Measurements from ENCODE around the gene CES1. TPM values are rescaled to one million over a fixed set of nuclear protein-coding genes. Genes with fewer than 3 reads are reported as not detected.
"Not testable (repeated sequence)": the region's sequence is repeated elsewhere in the genome, so short reads cannot be mapped to it uniquely, and the experiment has no call there.

Gene CES1
- total RNA-seq, 1 donor from 2014 or later, result not detected

DNA sequence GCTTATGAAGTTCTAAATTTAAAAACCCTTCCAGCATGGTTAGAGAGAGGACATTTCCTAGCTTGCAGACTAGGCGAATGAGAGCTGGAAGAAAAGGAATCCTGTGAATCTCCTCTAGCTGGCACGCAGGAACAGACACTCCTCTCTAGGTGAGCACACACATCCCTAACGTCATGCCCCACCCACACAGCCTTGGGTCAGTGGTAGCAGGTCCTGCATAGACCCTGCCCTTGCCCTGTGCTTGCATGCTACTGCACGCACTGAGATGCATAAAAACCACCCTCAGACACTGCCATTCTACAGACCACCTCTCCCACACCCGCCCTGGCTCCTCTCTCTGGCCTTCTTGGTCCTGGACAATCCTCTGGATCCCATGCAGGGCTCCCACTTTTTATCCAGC, 23.5 kb downstream of the CES1 start:
- Mint-ChIP-seq H3K27me3 (ENCODE audit: insufficient read depth) (peaks cover 3% of the 10 kb centered on the region), H3K4me1 (ENCODE audit: low read depth) (no peaks in the 10 kb centered on the region), H3K27ac (no peak overlapping the region), H3K36me3 (ENCODE audit: low read depth) (no peaks in the 10 kb centered on the region), H3K9me3 (no peaks in the 10 kb centered on the region), H3K4me3 (no peak overlapping the region)
- DNase-seq (ENCODE audit: low spot score), result no peak
- intact Hi-C loops (cut with micrococcal nuclease), result no loop called here

DNA sequence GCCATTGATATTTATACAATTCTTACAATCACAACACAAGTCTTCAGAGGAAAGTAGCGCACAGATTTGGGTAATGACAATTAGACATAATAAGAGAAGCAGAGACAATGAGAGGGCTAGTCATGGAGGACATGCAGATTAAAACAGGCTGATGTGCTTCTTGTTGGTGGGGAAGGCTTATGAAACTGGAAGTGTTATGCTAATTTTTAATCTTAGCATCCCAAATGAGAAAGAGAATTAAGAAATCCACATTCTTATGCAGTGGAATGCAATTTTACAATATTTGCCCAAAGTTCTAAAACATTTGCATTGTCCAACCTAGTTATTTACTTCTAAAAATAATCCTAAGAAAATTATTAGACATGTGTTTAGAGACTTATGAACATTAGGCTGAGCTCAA, 24.6 kb downstream of the CES1 start:
- H3K36me3 Mint-ChIP-seq (ENCODE audit: low read depth); intact Hi-C loops (cut with micrococcal nuclease); DNase-seq (ENCODE audit: low spot score); H3K9me3 Mint-ChIP-seq; H3K4me1 Mint-ChIP-seq (ENCODE audit: low read depth); H3K4me3 Mint-ChIP-seq; H3K27ac Mint-ChIP-seq; H3K27me3 Mint-ChIP-seq (ENCODE audit: insufficient read depth): not testable (repeated sequence)

DNA sequence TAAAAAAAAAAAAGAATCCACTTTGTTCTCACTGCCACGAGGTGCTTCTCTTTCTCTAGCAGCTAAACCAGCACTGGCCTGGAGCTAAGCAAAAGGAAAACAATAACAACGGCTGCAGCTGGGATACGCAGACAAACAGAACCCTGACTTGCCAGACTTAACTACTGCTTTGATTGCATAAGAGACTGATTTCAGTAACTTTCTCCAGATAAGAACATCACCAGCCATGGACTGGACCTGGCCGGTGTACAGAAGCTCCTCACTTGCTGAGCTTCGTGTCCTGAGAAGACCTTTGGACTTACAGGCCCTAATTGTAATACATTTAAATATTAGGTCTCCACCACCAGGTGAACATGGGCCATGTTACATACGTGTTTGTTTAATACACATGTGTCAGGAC, 27.8 kb downstream of the CES1 start:
- H3K9me3 Mint-ChIP-seq; H3K36me3 Mint-ChIP-seq (ENCODE audit: low read depth); DNase-seq (ENCODE audit: low spot score); intact Hi-C loops (cut with micrococcal nuclease); H3K4me1 Mint-ChIP-seq (ENCODE audit: low read depth); H3K4me3 Mint-ChIP-seq; H3K27me3 Mint-ChIP-seq (ENCODE audit: insufficient read depth); H3K27ac Mint-ChIP-seq: not testable (repeated sequence)

DNA sequence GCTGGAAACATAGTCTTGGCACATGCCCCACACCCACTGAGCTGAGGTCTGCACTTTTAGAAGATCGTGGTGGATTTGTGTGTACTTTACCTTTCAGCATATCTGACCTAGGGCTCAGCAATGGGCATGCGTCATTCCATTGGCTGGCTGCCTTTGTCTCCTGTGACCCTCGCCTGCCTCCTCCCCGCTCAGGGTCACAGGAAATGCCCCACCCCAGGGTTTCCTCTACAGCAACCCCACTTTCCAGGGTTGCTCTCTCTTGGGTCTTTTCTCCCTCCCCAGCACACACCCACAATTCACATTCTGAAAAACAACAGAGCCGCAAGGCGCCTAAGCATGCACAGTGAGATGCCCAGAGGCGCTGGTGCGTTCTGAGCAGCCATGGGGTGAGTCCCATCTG, 29.2 kb downstream of the CES1 start:
- H3K9me3 Mint-ChIP-seq; H3K27ac Mint-ChIP-seq; DNase-seq (ENCODE audit: low spot score); H3K36me3 Mint-ChIP-seq (ENCODE audit: low read depth); H3K4me3 Mint-ChIP-seq; H3K27me3 Mint-ChIP-seq (ENCODE audit: insufficient read depth); intact Hi-C loops (cut with micrococcal nuclease); H3K4me1 Mint-ChIP-seq (ENCODE audit: low read depth): not testable (repeated sequence)

DNA sequence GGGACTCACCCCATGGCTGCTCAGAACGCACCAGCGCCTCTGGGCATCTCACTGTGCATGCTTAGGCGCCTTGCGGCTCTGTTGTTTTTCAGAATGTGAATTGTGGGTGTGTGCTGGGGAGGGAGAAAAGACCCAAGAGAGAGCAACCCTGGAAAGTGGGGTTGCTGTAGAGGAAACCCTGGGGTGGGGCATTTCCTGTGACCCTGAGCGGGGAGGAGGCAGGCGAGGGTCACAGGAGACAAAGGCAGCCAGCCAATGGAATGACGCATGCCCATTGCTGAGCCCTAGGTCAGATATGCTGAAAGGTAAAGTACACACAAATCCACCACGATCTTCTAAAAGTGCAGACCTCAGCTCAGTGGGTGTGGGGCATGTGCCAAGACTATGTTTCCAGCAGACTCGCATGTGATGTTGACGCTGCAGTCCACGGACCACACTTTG, 39.9 kb downstream of the CES1 start:
- H3K27ac Mint-ChIP-seq; H3K4me3 Mint-ChIP-seq; H3K4me1 Mint-ChIP-seq (ENCODE audit: low read depth); H3K27me3 Mint-ChIP-seq (ENCODE audit: insufficient read depth); DNase-seq (ENCODE audit: low spot score); H3K9me3 Mint-ChIP-seq; H3K36me3 Mint-ChIP-seq (ENCODE audit: low read depth); intact Hi-C loops (cut with micrococcal nuclease): not testable (repeated sequence)

DNA sequence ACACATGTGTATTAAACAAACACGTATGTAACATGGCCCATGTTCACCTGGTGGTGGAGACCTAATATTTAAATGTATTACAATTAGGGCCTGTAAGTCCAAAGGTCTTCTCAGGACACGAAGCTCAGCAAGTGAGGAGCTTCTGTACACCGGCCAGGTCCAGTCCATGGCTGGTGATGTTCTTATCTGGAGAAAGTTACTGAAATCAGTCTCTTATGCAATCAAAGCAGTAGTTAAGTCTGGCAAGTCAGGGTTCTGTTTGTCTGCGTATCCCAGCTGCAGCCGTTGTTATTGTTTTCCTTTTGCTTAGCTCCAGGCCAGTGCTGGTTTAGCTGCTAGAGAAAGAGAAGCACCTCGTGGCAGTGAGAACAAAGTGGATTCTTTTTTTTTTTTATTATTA, 41.4 kb downstream of the CES1 start:
- intact Hi-C loops (cut with micrococcal nuclease); H3K9me3 Mint-ChIP-seq; H3K27me3 Mint-ChIP-seq (ENCODE audit: insufficient read depth); H3K36me3 Mint-ChIP-seq (ENCODE audit: low read depth); DNase-seq (ENCODE audit: low spot score); H3K4me1 Mint-ChIP-seq (ENCODE audit: low read depth); H3K4me3 Mint-ChIP-seq; H3K27ac Mint-ChIP-seq: not testable (repeated sequence)

DNA sequence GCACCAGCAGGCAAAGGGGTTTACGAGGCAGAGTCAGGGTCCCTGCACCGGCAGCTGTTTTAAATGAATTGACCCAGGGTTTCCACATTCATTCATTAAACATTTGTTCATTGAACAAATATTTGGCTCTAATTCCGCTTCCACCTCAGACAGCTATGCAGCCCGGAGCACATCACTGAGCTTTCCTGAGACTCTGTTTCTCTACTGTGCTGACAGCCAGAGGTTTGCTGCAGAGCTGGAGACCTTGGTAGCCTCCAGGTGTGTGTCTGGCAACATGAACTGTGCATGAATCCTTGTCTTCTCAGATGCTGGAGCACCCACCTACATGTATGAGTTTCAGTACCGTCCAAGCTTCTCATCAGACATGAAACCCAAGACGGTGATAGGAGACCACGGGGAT, 42.7 kb downstream of the CES1 start:
- DNase-seq (ENCODE audit: low spot score); H3K4me3 Mint-ChIP-seq; H3K9me3 Mint-ChIP-seq; H3K27ac Mint-ChIP-seq; intact Hi-C loops (cut with micrococcal nuclease); H3K4me1 Mint-ChIP-seq (ENCODE audit: low read depth); H3K27me3 Mint-ChIP-seq (ENCODE audit: insufficient read depth); H3K36me3 Mint-ChIP-seq (ENCODE audit: low read depth): not testable (repeated sequence)

DNA sequence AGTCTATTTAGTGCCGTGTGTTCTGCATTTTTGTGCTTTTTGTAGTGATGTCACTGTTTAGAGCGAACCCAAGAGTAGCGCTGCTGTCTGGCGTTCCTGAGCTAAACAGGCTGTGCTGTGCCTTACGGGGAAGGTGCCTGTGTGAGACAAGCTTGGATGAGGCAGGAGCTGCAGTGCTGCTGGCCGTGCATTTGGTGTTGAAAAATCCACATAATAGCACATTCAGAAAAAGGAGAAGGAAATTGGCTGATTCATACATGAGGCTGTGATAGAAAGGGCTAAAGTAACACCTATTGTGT, 50.2 kb downstream of the CES1 start:
- H3K27me3 Mint-ChIP-seq (ENCODE audit: insufficient read depth); intact Hi-C loops (cut with micrococcal nuclease); H3K27ac Mint-ChIP-seq: not testable (repeated sequence)

DNA sequence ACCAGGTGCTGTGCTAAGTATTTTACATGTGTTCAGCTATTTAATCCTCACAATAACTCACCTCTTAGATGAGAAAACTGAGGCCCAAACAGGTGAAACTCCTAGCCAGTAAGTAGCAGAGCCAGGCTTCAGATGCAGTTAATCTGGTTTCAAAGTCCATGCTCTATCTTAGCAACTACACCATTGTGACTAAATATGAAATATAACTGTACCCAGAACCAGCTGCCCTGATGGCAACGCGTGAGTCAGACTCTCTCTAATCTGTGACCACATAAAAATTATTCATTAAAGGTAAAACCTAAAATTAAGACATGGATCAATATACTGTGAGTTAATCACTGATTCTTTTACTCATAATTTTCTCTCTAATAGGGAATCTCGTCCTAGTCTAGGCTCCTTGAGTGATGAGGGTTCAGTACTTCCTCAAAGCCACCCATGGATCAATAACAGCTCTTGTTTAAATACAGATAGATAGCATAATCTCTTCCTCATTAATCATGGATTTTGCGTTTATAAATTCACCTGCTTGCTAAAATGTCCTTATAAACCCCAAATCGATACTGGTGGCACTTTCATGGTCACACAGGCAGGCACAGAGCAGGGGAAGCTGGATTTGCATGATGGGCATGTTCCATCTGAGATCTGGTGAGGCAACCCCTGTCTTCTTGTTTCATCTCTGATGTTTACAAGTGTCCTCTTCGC, 50.7 kb downstream of the CES1 start:
- H3K4me1 Mint-ChIP-seq (ENCODE audit: low read depth); H3K9me3 Mint-ChIP-seq; H3K27me3 Mint-ChIP-seq (ENCODE audit: insufficient read depth); H3K27ac Mint-ChIP-seq; DNase-seq (ENCODE audit: low spot score); intact Hi-C loops (cut with micrococcal nuclease); H3K4me3 Mint-ChIP-seq; H3K36me3 Mint-ChIP-seq (ENCODE audit: low read depth): not testable (repeated sequence)

More for the DNA sequence above, 50.2 kb downstream of the CES1 start:
- H3K36me3 Mint-ChIP-seq (ENCODE audit: low read depth); DNase-seq (ENCODE audit: low spot score); H3K4me3 Mint-ChIP-seq; H3K4me1 Mint-ChIP-seq (ENCODE audit: low read depth); H3K9me3 Mint-ChIP-seq: not testable (repeated sequence)

DNA sequence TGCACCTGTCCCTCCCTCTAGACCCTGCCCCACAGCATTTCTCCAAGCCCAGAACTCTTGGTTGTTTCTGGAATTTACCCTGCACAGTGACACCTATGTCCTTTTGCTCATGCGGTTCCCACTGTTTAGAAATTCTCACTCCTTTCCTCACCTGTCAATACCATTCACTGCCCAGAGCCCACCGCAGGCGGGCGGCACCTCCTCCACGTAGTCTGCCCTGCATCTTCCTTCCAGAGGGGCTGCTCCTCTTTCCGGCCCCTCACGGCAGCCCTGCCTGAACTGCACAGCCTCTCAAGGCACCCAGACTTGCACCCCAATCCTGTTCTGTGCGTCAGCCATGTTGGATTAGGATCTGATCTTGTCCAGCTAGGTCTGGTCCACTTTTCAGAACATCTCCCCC, 51.4 kb downstream of the CES1 start:
- H3K27me3 Mint-ChIP-seq (ENCODE audit: insufficient read depth); H3K36me3 Mint-ChIP-seq (ENCODE audit: low read depth); DNase-seq (ENCODE audit: low spot score); H3K4me1 Mint-ChIP-seq (ENCODE audit: low read depth); H3K9me3 Mint-ChIP-seq; H3K27ac Mint-ChIP-seq; intact Hi-C loops (cut with micrococcal nuclease); H3K4me3 Mint-ChIP-seq: not testable (repeated sequence)

DNA sequence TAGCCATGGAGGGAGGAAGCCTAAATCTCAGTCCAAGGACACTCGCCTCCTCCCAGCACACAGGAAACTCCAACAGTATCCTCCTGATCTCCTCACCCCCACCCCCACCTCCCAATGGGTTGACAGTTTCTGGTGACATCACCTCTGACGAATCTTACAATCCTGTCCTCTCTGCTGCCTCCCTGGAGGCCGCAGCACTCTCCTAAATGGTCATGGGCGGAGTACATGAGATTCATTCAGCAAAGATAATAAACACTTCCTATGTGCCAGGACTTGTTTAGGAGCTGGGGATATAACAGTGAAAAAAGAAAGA, 52.8 kb downstream of the CES1 start:
- H3K36me3 Mint-ChIP-seq (ENCODE audit: low read depth); DNase-seq (ENCODE audit: low spot score); H3K4me3 Mint-ChIP-seq; H3K9me3 Mint-ChIP-seq; H3K27ac Mint-ChIP-seq; H3K4me1 Mint-ChIP-seq (ENCODE audit: low read depth); H3K27me3 Mint-ChIP-seq (ENCODE audit: insufficient read depth); intact Hi-C loops (cut with micrococcal nuclease): not testable (repeated sequence)

DNA sequence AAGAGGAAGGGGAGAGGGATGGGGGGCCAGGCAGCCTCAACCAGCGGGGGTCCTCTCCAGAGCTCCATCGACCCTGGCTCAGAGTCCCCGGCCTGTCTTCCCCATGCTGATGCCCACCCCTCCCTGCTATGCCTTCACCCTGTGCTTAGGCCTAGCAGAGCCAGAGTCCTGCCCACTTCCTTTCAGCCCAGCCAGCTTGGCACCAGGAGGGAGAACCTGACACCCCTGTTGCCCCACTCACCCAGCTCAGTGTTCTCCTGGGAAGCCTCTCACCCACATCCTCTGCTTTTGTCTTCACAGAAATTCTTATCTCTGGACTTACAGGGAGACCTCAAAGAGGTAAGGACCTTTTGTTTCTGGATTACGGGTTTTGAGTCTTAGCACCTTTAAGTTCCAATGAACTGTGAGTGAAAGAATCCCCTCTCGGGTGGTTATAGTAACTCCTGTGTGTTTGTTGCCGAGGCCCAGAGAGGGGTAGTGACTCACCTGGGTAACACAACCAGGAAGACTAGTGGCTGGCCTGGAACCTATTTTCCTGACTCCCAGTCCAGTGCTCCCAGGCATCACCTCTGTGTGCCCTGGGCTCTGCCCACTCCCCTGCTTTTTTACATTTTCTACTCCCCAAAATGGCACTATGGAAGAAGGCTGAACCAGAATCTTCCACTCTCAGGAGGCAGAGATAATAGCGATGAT, 53.3 kb downstream of the CES1 start:
- Mint-ChIP-seq H3K9me3 (no peaks in the 10 kb centered on the region), H3K27me3 (ENCODE audit: insufficient read depth) (no peaks in the 10 kb centered on the region), H3K27ac (no peak overlapping the region), H3K4me3 (no peak overlapping the region), H3K4me1 (ENCODE audit: low read depth) (no peaks in the 10 kb centered on the region), H3K36me3 (ENCODE audit: low read depth) (no peaks in the 10 kb centered on the region)
- intact Hi-C loops (cut with micrococcal nuclease), result no loop called here
- no peak for DNase-seq (ENCODE audit: low spot score)

DNA sequence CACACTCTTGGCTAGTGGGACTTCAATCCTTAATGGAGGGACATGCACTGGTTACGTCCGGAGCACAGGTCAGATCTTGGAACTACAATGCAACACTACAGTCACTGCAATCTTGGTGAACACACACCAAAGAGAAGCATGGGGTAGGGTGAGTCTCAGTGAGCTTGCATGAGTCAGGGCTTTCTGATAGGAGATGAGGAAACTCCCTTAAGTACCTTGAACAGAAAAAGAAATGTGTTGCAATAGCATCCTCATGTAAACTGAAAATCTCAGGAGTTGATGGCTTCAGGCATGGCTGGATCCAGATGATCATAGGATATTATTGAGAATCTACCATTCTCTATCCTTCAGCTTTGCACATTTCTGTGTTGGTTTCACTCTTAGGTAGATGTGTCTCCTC, 54.1 kb downstream of the CES1 start:
- Mint-ChIP-seq H3K4me3 (no peak overlapping the region), H3K36me3 (ENCODE audit: low read depth) (no peaks in the 10 kb centered on the region), H3K9me3 (no peaks in the 10 kb centered on the region), H3K4me1 (ENCODE audit: low read depth) (no peaks in the 10 kb centered on the region), H3K27me3 (ENCODE audit: insufficient read depth) (no peaks in the 10 kb centered on the region), H3K27ac (no peak overlapping the region)
- no peak for DNase-seq (ENCODE audit: low spot score)
- intact Hi-C loops (cut with micrococcal nuclease), result no loop called here

DNA sequence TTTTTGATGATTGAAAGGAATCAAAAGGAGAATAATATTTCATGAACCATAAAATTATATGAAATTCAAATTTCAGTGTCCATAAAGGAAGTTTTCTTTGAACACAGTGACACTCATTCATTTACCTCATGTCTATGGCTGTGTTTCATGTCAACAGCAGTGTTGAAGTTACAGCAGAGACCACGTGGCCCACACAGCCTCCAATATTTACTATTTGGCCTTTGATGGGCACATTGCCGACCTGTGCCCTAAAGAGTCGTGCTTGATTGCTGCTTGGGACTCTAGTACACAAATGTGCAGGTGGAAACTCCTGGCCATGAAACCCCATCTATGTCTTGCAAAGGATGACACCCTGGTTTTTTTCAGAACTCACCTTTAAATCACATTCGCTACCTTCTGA, 57.0 kb downstream of the CES1 start:
- no peak for DNase-seq (ENCODE audit: low spot score)
- no peaks in the 10 kb centered on the region for H3K9me3 Mint-ChIP-seq
- no peaks in the 10 kb centered on the region for H3K4me1 Mint-ChIP-seq (ENCODE audit: low read depth)
- intact Hi-C loops (cut with micrococcal nuclease), result no loop called here
- H3K27me3 Mint-ChIP-seq (ENCODE audit: insufficient read depth), result no peaks in the 10 kb centered on the region
- H3K4me3 Mint-ChIP-seq, result no peak overlapping the region
- H3K36me3 Mint-ChIP-seq (ENCODE audit: low read depth), result no peaks in the 10 kb centered on the region
- H3K27ac Mint-ChIP-seq, result no peak overlapping the region
